ENCODE results near the gene ERC1. TPM values are rescaled to one million over a fixed set of nuclear protein-coding genes. Genes with fewer than 3 reads are reported as not detected.

Gene ERC1
- total RNA-seq, 4 donors from 2014 or later, result 23.5 to 74.8 (median 57.0) TPM

DNA sequence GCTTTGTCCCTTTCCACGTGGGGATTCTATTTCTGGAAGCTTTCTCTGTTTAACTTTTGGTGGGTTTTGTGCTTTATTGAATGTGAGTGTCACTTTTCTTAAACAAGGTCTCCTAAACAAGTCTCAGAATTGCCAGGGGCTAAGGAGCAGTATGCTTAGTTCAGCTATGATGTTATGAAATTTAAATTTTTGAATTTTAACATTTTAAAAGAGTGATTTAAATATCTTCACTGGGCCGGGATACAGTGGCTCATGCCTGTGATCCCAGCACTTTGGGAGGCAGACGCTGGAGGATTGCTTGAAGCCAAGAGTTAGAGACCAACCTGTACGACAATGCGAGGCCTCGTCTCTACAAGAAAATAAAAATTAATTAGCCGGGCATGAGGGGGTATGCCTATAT lies 276.2 kb downstream of the ERC1 start:
- WGBS, 2 donors (ENCODE audit: low coverage in 1 of 2), result 51 to 94% methylated on average over 2 to 7 of the region's 7 CpGs
- no peaks in the 10 kb centered on the region for H3K27me3 ChIP-seq
- H3K36me3 ChIP-seq, result peaks cover 0 to 14% (median 0%) of the 10 kb centered on the region in 4 donors
- intact Hi-C loops (cut with DNase I; ENCODE audit: low total_unique reads), result no loop called here
- in situ Hi-C loops (cut with MboI; ENCODE audit: low pct_ligation_motif_present in 1 of 4, low pct_unique_long_range_greater_than_20kb in 1 of 4, low sequenced_read_pairs in 3 of 4), result no loop called here
- no peaks in the 10 kb centered on the region for H3K4me1 ChIP-seq
- no peak overlapping the region for H3K4me3 ChIP-seq
- no peaks in the 10 kb centered on the region for H3K9me3 ChIP-seq
- DNase-seq, result no peak
- no peak overlapping the region for H3K27ac ChIP-seq
- TF ChIP-seq POLR2A (IDR thresholded peaks at IDR 0.05), result no peak

DNA sequence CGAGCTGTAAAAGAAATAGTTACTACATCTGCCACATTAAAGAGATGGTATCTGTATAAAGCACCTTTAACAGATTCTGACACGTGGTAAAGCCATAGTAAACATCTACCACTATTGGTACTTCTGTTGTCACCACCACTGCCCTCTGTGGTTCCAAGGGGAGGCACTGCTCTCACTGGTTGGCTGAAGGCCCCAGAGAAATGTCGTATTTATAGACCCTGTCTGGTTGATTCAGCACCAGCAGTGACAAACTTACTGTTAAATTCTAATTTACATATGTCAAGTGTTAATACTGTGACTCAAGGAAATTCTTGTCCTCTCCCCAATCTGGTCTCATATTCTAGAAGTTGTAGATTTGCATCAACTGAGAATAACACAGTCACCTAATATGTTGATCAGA lies 281.1 kb downstream of the ERC1 start:
- Histone ChIP-seq H3K36me3 (no peaks in the 10 kb centered on the region), H3K9me3 (no peaks in the 10 kb centered on the region), H3K4me3 (no peak overlapping the region), H3K4me1 (no peaks in the 10 kb centered on the region), H3K27ac (no peak overlapping the region), H3K27me3 (no peaks in the 10 kb centered on the region)
- intact Hi-C loops (cut with DNase I; ENCODE audit: low total_unique reads), result no loop called here
- WGBS, 2 donors (ENCODE audit: low coverage in 1 of 2), result 67 to 77% methylated on average over 1 to 3 of the region's 3 CpGs
- TF ChIP-seq, protein P1, sequence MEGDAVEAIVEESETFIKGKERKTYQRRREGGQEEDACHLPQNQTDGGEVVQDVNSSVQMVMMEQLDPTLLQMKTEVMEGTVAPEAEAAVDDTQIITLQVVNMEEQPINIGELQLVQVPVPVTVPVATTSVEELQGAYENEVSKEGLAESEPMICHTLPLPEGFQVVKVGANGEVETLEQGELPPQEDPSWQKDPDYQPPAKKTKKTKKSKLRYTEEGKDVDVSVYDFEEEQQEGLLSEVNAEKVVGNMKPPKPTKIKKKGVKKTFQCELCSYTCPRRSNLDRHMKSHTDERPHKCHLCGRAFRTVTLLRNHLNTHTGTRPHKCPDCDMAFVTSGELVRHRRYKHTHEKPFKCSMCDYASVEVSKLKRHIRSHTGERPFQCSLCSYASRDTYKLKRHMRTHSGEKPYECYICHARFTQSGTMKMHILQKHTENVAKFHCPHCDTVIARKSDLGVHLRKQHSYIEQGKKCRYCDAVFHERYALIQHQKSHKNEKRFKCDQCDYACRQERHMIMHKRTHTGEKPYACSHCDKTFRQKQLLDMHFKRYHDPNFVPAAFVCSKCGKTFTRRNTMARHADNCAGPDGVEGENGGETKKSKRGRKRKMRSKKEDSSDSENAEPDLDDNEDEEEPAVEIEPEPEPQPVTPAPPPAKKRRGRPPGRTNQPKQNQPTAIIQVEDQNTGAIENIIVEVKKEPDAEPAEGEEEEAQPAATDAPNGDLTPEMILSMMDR (IDR thresholded peaks at IDR 0.05), result no peak
- TF ChIP-seq EP300 (IDR thresholded peaks at IDR 0.05; ENCODE audit: low read depth) (no peak), POLR2AphosphoS5 (IDR thresholded peaks at IDR 0.05) (no peak), POLR2A (IDR thresholded peaks at IDR 0.05) (no peak)
- no peak for DNase-seq
- in situ Hi-C loops (cut with MboI; ENCODE audit: low pct_ligation_motif_present in 1 of 4, low pct_unique_long_range_greater_than_20kb in 1 of 4, low sequenced_read_pairs in 3 of 4), result no loop called here

DNA sequence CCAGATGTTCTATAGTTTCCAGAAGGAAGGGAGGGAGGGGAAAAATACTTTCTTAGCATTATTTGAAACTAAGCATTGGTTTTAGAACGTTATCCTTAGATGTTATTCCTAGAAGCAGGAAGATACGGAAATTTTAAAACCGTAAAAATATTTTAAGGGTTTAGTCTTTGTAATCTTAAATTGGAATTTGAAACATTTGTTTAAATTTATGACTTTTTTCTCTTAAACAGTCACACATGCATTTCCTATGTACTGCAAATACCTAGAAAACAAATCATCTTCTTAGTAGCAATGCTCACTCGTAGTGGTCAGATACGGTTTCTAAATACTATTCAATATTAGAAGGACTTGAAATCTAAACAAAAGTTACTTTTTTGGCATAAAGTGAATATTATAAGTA lies 282.0 kb downstream of the ERC1 start:
- DNase-seq, result no peak
- Histone ChIP-seq H3K4me1 (no peaks in the 10 kb centered on the region), H3K27ac (no peak overlapping the region), H3K4me3 (no peak overlapping the region), H3K9me3 (no peaks in the 10 kb centered on the region), H3K36me3 (no peaks in the 10 kb centered on the region), H3K27me3 (no peaks in the 10 kb centered on the region)
- intact Hi-C loops (cut with DNase I; ENCODE audit: low total_unique reads), result no loop called here
- in situ Hi-C loops (cut with MboI; ENCODE audit: low pct_ligation_motif_present in 1 of 4, low pct_unique_long_range_greater_than_20kb in 1 of 4, low sequenced_read_pairs in 3 of 4), result no loop called here
- TF ChIP-seq EP300 (IDR thresholded peaks at IDR 0.05; ENCODE audit: low read depth) (no peak), POLR2A (IDR thresholded peaks at IDR 0.05) (no peak), POLR2AphosphoS5 (IDR thresholded peaks at IDR 0.05) (no peak)
- TF ChIP-seq, protein P1 (IDR thresholded peaks at IDR 0.05), result no peak
- WGBS, 2 donors (ENCODE audit: low coverage in 1 of 2), result 79 to 85% methylated on average over 5 of the region's 5 CpGs

DNA sequence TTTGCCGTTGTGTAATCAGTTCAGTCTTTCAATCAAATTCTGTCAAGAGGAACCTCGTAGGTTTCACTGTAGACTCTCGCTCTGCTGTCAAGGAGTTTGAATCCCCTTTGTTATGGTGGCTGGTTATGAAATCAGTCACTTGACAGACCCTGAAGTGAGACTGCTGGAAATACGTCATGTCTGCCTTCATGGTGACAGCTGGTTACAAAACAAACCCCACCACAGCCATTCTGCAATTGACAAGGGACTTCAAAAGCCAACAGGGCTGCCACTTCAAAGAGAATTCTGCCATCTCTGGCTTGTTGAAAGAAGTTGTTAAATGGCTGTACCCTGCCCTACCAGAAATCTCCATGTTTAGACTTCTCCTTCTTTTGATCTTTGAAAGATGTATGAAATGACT lies 286.9 kb downstream of the ERC1 start:
- in situ Hi-C loops (cut with MboI; ENCODE audit: low pct_ligation_motif_present in 1 of 4, low pct_unique_long_range_greater_than_20kb in 1 of 4, low sequenced_read_pairs in 3 of 4), result no loop called here
- no peak for DNase-seq
- Histone ChIP-seq H3K27me3 (no peaks in the 10 kb centered on the region), H3K4me1 (peaks cover 0 to 7% (median 0%) of the 10 kb centered on the region in 4 donors), H3K36me3 (no peaks in the 10 kb centered on the region), H3K27ac (no peak overlapping the region), H3K9me3 (no peaks in the 10 kb centered on the region), H3K4me3 (no peak overlapping the region)
- intact Hi-C loops (cut with DNase I; ENCODE audit: low total_unique reads), result no loop called here
- WGBS, 2 donors (ENCODE audit: low coverage in 1 of 2), result 83 to 84% methylated on average over 3 to 4 of the region's 4 CpGs
- TF ChIP-seq, protein P1 (IDR thresholded peaks at IDR 0.05), result no peak
- TF ChIP-seq POLR2A (IDR thresholded peaks at IDR 0.05), result no peak
- TF ChIP-seq POLR2AphosphoS5 (IDR thresholded peaks at IDR 0.05), result no peak
- TF ChIP-seq EP300 (IDR thresholded peaks at IDR 0.05; ENCODE audit: low read depth), result no peak

DNA sequence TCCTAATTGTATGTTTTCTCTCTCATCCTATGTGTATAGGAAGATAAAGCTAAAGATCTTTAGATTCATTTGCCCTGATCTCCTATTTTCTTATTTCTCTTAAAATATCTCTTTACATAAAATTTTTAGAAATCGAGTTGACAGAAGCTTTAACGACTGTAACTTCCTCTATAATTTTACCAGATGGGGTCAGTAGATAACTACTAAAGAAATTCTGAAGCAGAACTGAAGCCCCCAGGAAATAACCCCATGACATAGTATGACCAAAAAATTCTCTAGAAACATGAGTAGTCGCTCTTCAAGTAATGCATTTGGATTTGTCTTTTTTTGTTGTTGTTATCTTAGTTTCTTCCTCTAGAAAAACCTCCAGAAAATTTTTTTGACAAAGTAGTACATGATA lies 288.0 kb downstream of the ERC1 start:
- Histone ChIP-seq H3K4me3 (no peak overlapping the region), H3K9me3 (no peaks in the 10 kb centered on the region), H3K27ac (no peak overlapping the region), H3K4me1 (peaks cover 0 to 12% (median 1%) of the 10 kb centered on the region in 4 donors), H3K27me3 (no peaks in the 10 kb centered on the region), H3K36me3 (no peaks in the 10 kb centered on the region)
- in situ Hi-C loops (cut with MboI; ENCODE audit: low pct_ligation_motif_present in 1 of 4, low pct_unique_long_range_greater_than_20kb in 1 of 4, low sequenced_read_pairs in 3 of 4), result no loop called here
- intact Hi-C loops (cut with DNase I; ENCODE audit: low total_unique reads), result no loop called here
- DNase-seq, result no peak
- 44 to 55% methylated on average over 3 of the region's 3 CpGs for WGBS, 2 donors (ENCODE audit: low coverage in 1 of 2)
- TF ChIP-seq, protein P1 (IDR thresholded peaks at IDR 0.05), result no peak
- TF ChIP-seq POLR2A (IDR thresholded peaks at IDR 0.05) (no peak), EP300 (IDR thresholded peaks at IDR 0.05; ENCODE audit: low read depth) (no peak), POLR2AphosphoS5 (IDR thresholded peaks at IDR 0.05) (no peak)
